ENCODE measurements around the gene ATOSB. TPM values are rescaled to one million over a fixed set of nuclear protein-coding genes. Genes with fewer than 3 reads are reported as not detected.

ATOSB gene
- total RNA-seq, 1 donor from 2014 or later, result 20.3 TPM

DNA sequence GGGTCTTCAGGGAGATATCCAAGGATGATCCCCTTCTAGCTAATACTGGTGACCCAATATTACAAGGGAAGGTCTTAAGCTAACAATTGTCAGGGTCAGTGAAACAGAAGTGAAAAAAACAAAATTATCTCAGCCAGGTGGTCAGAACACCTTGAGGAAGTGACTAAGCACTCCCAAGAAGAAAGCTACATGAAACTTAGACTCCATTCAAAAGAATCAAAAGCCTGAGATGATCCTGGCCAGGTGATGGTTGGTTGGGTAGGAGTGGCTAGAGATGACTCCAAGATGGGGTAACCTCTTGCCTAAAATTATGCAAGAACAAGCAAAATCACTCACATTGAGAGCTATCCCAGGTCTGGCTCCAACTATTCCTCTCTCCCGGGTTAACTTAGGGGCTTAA lies 48.6 kb downstream of the ATOSB start:
- peaks cover 39% of the 10 kb centered on the region for H3K4me1 ChIP-seq
- TF ChIP-seq, protein P1, sequence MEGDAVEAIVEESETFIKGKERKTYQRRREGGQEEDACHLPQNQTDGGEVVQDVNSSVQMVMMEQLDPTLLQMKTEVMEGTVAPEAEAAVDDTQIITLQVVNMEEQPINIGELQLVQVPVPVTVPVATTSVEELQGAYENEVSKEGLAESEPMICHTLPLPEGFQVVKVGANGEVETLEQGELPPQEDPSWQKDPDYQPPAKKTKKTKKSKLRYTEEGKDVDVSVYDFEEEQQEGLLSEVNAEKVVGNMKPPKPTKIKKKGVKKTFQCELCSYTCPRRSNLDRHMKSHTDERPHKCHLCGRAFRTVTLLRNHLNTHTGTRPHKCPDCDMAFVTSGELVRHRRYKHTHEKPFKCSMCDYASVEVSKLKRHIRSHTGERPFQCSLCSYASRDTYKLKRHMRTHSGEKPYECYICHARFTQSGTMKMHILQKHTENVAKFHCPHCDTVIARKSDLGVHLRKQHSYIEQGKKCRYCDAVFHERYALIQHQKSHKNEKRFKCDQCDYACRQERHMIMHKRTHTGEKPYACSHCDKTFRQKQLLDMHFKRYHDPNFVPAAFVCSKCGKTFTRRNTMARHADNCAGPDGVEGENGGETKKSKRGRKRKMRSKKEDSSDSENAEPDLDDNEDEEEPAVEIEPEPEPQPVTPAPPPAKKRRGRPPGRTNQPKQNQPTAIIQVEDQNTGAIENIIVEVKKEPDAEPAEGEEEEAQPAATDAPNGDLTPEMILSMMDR (IDR thresholded peaks at IDR 0.05), result no peak
- ATAC-seq, result no peak
- H3K27me3 ChIP-seq (ENCODE audit: low read depth), result no peaks in the 10 kb centered on the region
- H3K4me3 ChIP-seq, result no peak overlapping the region
- H3K27ac ChIP-seq, result no peak overlapping the region
- no peaks in the 10 kb centered on the region for H3K9me3 ChIP-seq
- intact Hi-C loops (cut with DNase I), result no loop called here
- H3K36me3 ChIP-seq, result peaks cover 68% of the 10 kb centered on the region
- DNase-seq, result no peak

DNA sequence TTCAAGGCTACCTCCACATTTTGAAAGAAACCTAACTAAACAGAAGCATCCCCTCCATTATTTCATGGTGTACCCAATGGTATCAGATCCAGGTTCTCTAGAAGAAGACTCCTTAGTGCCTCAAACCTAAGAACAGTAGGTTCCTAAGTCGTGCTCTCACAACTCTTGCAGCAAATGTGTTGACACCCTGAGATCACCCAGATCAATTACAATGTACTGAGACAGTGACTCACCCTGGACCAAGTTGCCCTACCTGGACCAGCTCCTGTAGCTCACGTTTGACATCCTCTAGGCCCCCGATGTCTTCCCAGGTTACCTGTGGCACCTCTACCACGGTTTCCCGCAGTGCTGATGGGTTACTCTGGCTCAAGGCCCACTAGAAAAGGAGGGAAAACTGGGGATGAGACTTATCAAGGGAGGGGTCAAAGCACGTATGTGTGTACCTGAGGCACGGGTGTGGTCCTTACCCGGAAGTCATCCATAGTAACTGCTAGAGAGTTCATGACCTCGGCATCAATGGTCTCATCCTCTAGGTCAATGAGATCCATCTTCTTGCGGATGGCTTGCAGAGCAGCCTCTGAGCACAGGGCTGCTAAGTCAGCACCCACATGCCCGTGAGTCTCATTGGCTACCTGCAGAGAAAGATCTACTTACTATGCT lies 55.0 kb downstream of the ATOSB start:
- DNase-seq, result no peak
- TF ChIP-seq, protein P1 (IDR thresholded peaks at IDR 0.05), result no peak
- no peaks in the 10 kb centered on the region for H3K9me3 ChIP-seq
- H3K27ac ChIP-seq, result no peak overlapping the region
- ATAC-seq, result no peak
- H3K4me1 ChIP-seq, result no peaks in the 10 kb centered on the region
- peaks cover 100% of the 10 kb centered on the region for H3K36me3 ChIP-seq
- no peak overlapping the region for H3K4me3 ChIP-seq
- H3K27me3 ChIP-seq (ENCODE audit: low read depth), result no peaks in the 10 kb centered on the region
- intact Hi-C loops (cut with DNase I), result no loop called here

DNA sequence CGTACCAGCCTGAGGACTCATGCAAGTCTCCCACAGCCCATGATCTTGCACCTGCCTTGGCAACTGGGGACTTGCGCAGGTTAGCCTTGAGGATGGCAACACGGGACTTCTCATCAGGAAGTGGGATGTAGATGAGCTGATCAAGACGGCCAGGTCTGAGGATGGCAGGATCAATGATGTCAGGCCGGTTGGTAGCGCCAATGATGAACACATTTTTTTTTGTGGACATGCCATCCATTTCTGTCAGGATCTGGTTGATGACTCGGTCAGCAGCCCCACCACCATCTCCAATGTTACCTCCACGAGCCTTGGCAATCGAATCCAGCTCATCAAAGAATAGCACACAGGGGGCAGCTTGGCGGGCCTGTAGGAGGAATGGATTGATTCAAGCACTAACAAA lies 56.2 kb downstream of the ATOSB start:
- ATAC-seq (no peak), DNase-seq (no peak)
- H3K4me3 ChIP-seq, result no peak overlapping the region
- no peaks in the 10 kb centered on the region for H3K4me1 ChIP-seq
- intact Hi-C loops (cut with DNase I), result no loop called here
- TF ChIP-seq, protein P1 (IDR thresholded peaks at IDR 0.05), result no peak
- peaks cover 100% of the 10 kb centered on the region for H3K36me3 ChIP-seq
- H3K27ac ChIP-seq, result no peak overlapping the region
- no peaks in the 10 kb centered on the region for H3K27me3 ChIP-seq (ENCODE audit: low read depth)
- H3K9me3 ChIP-seq, result no peaks in the 10 kb centered on the region

DNA sequence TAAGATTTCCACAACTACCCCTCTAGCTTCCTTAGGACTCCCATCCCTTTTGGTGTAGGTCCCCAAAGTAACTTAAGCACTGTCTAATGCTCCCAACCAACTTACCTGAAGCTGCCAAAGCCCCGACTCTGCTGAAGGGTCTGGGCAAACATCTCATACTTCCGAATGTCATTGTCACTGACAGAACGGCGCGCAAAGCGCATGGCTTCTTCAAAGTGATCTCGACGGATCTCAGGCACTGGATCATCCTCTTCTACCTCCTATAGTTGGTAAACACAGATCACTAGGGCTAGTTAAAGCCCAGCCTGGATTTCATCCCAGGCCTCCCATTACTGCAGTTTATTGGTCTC lies 58.4 kb downstream of the ATOSB start:
- Histone ChIP-seq H3K4me1 (no peaks in the 10 kb centered on the region), H3K27me3 (ENCODE audit: low read depth) (no peaks in the 10 kb centered on the region), H3K4me3 (no peak overlapping the region), H3K9me3 (no peaks in the 10 kb centered on the region), H3K27ac (no peak overlapping the region), H3K36me3 (peaks cover 97% of the 10 kb centered on the region)
- intact Hi-C loops (cut with DNase I), result no loop called here
- DNase-seq (no peak), ATAC-seq (no peak)
- TF ChIP-seq, protein P1 (IDR thresholded peaks at IDR 0.05), result no peak

DNA sequence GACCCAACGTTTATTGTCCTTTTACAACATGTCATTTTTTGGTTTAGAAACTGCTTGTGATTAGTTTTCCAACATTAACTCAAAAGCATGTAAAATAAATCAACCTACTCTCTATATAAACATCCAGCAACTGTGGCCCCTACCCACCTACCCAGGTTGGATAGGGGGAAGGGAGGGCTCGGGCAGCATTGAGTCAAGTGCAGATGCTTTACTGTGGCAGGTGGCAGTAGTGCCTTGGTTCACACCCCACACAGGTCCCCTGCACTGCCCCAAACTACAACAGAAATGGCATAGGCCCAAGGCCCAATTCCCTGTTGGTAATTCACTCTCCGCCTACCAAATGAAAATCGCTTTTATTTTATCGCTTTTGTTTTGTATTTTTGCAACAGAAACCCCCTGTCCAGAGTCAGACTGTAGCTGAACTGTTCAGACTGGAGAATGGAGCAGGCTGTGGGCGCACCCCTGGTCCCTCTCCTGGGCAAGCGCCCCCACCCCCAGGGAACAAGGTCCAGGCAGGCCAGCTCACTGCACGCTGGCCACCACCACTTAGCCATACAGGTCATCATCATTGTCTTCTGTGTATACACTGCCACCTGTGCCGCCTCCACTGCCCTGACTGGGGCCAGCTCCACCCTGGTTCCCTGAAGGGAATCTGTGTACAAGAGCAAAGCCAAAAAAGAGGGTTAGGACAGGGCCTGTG lies 58.9 kb downstream of the ATOSB start:
- DNase-seq (no peak), ATAC-seq (peak in 1 of 2 donors; percentile 24)
- Histone ChIP-seq H3K9me3 (no peaks in the 10 kb centered on the region), H3K4me3 (no peak overlapping the region), H3K27me3 (ENCODE audit: low read depth) (no peaks in the 10 kb centered on the region), H3K4me1 (no peaks in the 10 kb centered on the region), H3K27ac (no peak overlapping the region), H3K36me3 (peaks cover 97% of the 10 kb centered on the region)
- TF ChIP-seq, protein P1 (IDR thresholded peaks at IDR 0.05), result no peak
- intact Hi-C loops (cut with DNase I), result no loop called here
